Measurements from ENCODE around the gene SMCO2. TPM values are rescaled to one million over a fixed set of nuclear protein-coding genes. Genes with fewer than 3 reads are reported as not detected.
"Not testable (repeated sequence)": the region's sequence is repeated elsewhere in the genome, so short reads cannot be mapped to it uniquely, and the experiment has no call there.

The SMCO2 gene
- total and polyA plus RNA-seq, 4 donors: not detected

DNA sequence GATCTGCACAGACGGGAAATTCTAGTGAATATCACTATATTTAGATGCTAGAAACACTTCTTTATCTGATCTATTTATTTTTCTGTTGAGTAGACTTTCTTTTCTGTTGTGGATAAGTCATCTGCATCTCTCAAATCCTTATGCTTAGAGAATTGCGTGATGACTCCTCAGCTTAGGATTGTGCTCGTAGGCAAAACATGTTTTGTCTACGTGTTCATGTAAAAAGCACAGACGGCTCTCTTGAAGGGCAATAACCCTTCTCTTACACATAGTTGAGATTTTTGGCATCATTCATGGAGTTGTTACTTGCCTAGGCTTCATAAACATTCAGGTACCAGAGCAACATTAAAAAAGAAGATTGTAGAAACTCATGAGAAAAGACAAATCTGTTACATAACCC, 96.1 kb downstream of the SMCO2 start:
- 58% methylated on average over 5 of the region's 5 CpGs for WGBS
- peaks cover 11 to 36% (median 29%) of the 10 kb centered on the region in 4 donors for H3K4me1 ChIP-seq (ENCODE audit: control insufficient read depth in 4 of 4, insufficient read depth in 4 of 4, low read length in 3 of 4)
- H3K27ac ChIP-seq (ENCODE audit: low read depth in 1 of 2, low read length in 2 of 2): peak overlapping the region in 1 of 2 donors; percentile 11
- no peak overlapping the region for H3K4me3 ChIP-seq (ENCODE audit: low read depth in 1 of 3, low read length in 3 of 3)
- TF ChIP-seq, protein P1, sequence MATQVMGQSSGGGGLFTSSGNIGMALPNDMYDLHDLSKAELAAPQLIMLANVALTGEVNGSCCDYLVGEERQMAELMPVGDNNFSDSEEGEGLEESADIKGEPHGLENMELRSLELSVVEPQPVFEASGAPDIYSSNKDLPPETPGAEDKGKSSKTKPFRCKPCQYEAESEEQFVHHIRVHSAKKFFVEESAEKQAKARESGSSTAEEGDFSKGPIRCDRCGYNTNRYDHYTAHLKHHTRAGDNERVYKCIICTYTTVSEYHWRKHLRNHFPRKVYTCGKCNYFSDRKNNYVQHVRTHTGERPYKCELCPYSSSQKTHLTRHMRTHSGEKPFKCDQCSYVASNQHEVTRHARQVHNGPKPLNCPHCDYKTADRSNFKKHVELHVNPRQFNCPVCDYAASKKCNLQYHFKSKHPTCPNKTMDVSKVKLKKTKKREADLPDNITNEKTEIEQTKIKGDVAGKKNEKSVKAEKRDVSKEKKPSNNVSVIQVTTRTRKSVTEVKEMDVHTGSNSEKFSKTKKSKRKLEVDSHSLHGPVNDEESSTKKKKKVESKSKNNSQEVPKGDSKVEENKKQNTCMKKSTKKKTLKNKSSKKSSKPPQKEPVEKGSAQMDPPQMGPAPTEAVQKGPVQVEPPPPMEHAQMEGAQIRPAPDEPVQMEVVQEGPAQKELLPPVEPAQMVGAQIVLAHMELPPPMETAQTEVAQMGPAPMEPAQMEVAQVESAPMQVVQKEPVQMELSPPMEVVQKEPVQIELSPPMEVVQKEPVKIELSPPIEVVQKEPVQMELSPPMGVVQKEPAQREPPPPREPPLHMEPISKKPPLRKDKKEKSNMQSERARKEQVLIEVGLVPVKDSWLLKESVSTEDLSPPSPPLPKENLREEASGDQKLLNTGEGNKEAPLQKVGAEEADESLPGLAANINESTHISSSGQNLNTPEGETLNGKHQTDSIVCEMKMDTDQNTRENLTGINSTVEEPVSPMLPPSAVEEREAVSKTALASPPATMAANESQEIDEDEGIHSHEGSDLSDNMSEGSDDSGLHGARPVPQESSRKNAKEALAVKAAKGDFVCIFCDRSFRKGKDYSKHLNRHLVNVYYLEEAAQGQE (IDR thresholded peaks at IDR 0.05): no peak
- TF ChIP-seq ATF3 (IDR thresholded peaks at IDR 0.05): no peak
- TF ChIP-seq TAF1 (conservative IDR thresholded peaks at IDR 0.05): no peak
- TF ChIP-seq SP1 (IDR thresholded peaks at IDR 0.05): no peak
- TF ChIP-seq RXRA (IDR thresholded peaks at IDR 0.05): peak in 1 of 2 donors; percentile 38
- no peak for TF ChIP-seq NR2F2 (IDR thresholded peaks at IDR 0.05)
- no peak for TF ChIP-seq MAX (IDR thresholded peaks at IDR 0.05)
- no peak for TF ChIP-seq YY1 (IDR thresholded peaks at IDR 0.05)
- no peak for TF ChIP-seq ZBTB33 (IDR thresholded peaks at IDR 0.05)
- H3K9me3 ChIP-seq (ENCODE audit: control insufficient read depth in 4 of 4, low read length in 3 of 4): no peaks in the 10 kb centered on the region
- H3K36me3 ChIP-seq (ENCODE audit: control insufficient read depth in 4 of 4, insufficient read depth in 3 of 4, low read depth in 1 of 4, low read length in 3 of 4): no peaks in the 10 kb centered on the region
- DNase-seq (ENCODE audit: low spot score): no peak
- H3K9ac ChIP-seq (ENCODE audit: low read depth in 1 of 2, low read length in 2 of 2): no peak overlapping the region
- no peaks in the 10 kb centered on the region for H3K27me3 ChIP-seq (ENCODE audit: control insufficient read depth in 4 of 4, insufficient read depth in 4 of 4, low read length in 3 of 4)

DNA sequence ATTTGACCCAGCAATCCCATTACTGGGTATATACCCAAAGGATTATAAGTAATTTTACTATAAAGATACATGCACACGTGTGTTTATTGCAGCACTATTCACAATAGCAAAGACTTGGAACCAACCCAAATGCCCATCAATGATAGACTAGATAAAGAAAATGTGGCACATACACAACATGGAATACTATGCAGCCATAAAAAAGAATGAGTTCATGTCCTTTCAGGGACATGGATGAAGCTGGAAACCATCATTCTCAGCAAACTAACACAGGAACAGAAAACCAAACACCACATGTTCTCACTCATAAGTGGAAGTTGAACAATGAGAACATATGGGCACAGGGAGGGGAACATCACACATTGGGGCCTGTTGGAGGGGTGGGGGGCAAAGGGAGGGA, 98.3 kb downstream of the SMCO2 start:
- not testable (repeated sequence) for H3K27me3 ChIP-seq (ENCODE audit: control insufficient read depth in 4 of 4, insufficient read depth in 4 of 4, low read length in 3 of 4); H3K9me3 ChIP-seq (ENCODE audit: control insufficient read depth in 4 of 4, low read length in 3 of 4); H3K9ac ChIP-seq (ENCODE audit: low read depth in 1 of 2, low read length in 2 of 2); H3K36me3 ChIP-seq (ENCODE audit: control insufficient read depth in 4 of 4, insufficient read depth in 3 of 4, low read depth in 1 of 4, low read length in 3 of 4); DNase-seq (ENCODE audit: low spot score); H3K4me3 ChIP-seq (ENCODE audit: low read depth in 1 of 3, low read length in 3 of 3); H3K27ac ChIP-seq (ENCODE audit: low read depth in 1 of 2, low read length in 2 of 2)
- H3K4me1 ChIP-seq (ENCODE audit: control insufficient read depth in 4 of 4, insufficient read depth in 4 of 4, low read length in 3 of 4): peaks cover 20 to 46% (median 42%) of the 10 kb centered on the region in 4 donors
- 93% methylated on average over 1 of the region's 1 CpG for WGBS

DNA sequence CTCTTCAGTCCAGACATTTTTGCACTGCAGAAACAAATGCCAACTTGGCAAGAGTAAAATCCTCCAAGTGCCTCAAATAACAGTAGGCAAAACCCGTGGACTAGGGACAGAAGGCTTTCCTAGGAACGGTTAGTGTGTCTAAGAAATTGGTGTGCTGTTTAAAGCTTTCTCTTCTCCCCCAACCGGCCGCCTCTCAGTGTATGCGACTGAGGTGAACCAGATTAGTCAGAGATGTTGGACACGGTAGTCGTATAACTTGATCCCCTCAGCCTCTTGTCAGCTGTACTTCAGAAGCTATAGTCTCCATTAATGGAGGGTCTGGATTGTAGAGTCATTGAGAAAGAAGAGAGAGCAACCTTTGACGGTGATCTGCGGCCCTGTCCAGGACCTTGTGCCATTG, 99.1 kb downstream of the SMCO2 start:
- H3K4me3 ChIP-seq (ENCODE audit: low read depth in 1 of 3, low read length in 3 of 3): no peak overlapping the region
- H3K4me1 ChIP-seq (ENCODE audit: control insufficient read depth in 4 of 4, insufficient read depth in 4 of 4, low read length in 3 of 4): peaks cover 23 to 54% (median 50%) of the 10 kb centered on the region in 4 donors
- 72% methylated on average over 9 of the region's 9 CpGs for WGBS
- H3K27ac ChIP-seq (ENCODE audit: low read depth in 1 of 2, low read length in 2 of 2): peak overlapping the region; percentile 8 to 26
- no peaks in the 10 kb centered on the region for H3K36me3 ChIP-seq (ENCODE audit: control insufficient read depth in 4 of 4, insufficient read depth in 3 of 4, low read depth in 1 of 4, low read length in 3 of 4)
- DNase-seq (ENCODE audit: low spot score): no peak
- no peaks in the 10 kb centered on the region for H3K27me3 ChIP-seq (ENCODE audit: control insufficient read depth in 4 of 4, insufficient read depth in 4 of 4, low read length in 3 of 4)
- H3K9me3 ChIP-seq (ENCODE audit: control insufficient read depth in 4 of 4, low read length in 3 of 4): no peaks in the 10 kb centered on the region
- no peak overlapping the region for H3K9ac ChIP-seq (ENCODE audit: low read depth in 1 of 2, low read length in 2 of 2)
- TF ChIP-seq JUND (IDR thresholded peaks at IDR 0.05): no peak
- TF ChIP-seq SP1 (IDR thresholded peaks at IDR 0.05): no peak
- no peak for TF ChIP-seq NR2F2 (IDR thresholded peaks at IDR 0.05)
- TF ChIP-seq, protein P2, sequence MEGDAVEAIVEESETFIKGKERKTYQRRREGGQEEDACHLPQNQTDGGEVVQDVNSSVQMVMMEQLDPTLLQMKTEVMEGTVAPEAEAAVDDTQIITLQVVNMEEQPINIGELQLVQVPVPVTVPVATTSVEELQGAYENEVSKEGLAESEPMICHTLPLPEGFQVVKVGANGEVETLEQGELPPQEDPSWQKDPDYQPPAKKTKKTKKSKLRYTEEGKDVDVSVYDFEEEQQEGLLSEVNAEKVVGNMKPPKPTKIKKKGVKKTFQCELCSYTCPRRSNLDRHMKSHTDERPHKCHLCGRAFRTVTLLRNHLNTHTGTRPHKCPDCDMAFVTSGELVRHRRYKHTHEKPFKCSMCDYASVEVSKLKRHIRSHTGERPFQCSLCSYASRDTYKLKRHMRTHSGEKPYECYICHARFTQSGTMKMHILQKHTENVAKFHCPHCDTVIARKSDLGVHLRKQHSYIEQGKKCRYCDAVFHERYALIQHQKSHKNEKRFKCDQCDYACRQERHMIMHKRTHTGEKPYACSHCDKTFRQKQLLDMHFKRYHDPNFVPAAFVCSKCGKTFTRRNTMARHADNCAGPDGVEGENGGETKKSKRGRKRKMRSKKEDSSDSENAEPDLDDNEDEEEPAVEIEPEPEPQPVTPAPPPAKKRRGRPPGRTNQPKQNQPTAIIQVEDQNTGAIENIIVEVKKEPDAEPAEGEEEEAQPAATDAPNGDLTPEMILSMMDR (IDR thresholded peaks at IDR 0.05; ENCODE audit: low read depth, low read length, missing input control): no peak
- TF ChIP-seq ZBTB33 (IDR thresholded peaks at IDR 0.05): no peak
- TF ChIP-seq, protein P1 (IDR thresholded peaks at IDR 0.05): no peak
- no peak for TF ChIP-seq HNF4A (conservative IDR thresholded peaks at IDR 0.05)
- no peak for TF ChIP-seq MAX (IDR thresholded peaks at IDR 0.05)

Data from liver (tissue), 9 donors.